ENCODE results near the gene DHRS13.
"Not testable (repeated sequence)": the region's sequence is repeated elsewhere in the genome, so short reads cannot be mapped to it uniquely, and the experiment has no call there.

The DHRS13 gene

DNA sequence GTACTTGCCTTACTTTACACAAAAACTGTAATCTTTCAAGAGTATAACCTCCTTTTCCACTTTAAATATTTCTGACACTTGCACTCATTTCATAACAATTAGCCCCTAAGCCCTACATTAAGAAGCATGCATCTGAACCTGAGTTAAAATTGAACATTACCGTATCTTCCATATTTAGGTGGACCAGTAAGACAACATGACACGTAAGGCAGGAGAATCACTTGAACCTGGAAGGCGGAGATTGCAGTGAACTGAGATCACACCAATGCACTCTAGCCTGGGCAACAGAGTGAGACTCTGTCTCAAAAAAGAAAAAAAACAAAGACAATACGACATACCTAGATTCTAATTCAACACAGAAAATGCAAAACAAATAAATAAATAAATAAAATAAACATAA is 41.5 kb upstream of the DHRS13 start:
- H3K4me3 ChIP-seq (ENCODE audit: low read length): no peak overlapping the region
- no peak for TF ChIP-seq ZNF274 (IDR thresholded peaks at IDR 0.05; ENCODE audit: low read depth, low read length)

DNA sequence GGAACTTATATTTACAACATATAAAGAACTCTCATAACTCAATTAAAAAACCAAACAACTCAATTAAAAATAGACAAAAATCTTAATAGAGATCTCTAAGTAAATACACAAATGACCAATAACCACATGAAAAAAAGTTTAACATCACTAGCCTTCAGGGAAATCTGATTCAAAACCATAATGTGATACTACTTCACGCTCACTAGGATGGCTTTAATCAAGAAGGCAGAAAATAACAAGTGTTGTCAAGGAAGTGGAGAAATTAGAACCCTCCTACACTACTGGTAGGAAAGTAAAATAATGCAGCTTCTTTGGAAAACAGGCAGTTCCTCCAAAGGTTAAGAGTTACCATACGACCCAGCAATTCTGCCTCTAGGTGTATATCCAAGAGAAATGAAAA is 40.0 kb upstream of the DHRS13 start:
- H3K4me3 ChIP-seq (ENCODE audit: low read length): no peak overlapping the region
- TF ChIP-seq ZNF274 (IDR thresholded peaks at IDR 0.05; ENCODE audit: low read depth, low read length): no peak

GRCh38 chr17:28941251-28941650 is 38.4 kb upstream of the DHRS13 start:
- TF ChIP-seq ZNF274 (IDR thresholded peaks at IDR 0.05; ENCODE audit: low read depth, low read length): no peak
- no peak overlapping the region for H3K4me3 ChIP-seq (ENCODE audit: low read length)

DNA sequence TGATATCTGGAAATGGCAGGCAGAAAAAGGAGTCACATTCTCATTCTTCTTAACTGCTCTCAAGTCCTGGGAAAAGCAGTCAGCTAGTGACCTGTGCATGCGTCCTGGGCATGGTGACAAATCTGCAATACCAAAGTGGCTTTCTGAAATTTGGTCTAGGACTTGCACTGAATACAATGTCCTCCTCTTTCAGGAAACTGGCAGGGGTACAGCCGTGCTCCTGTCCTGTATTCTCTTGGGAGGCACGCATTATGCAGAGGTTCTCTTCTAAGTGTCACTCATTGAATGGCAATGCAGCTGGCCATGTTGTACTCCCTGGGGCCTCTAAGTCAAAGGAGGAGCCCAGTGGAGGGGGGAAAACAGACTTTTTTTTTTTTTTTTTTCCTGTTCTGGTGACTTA is 37.8 kb upstream of the DHRS13 start:
- H3K4me3 ChIP-seq (ENCODE audit: low read length): no peak overlapping the region
- no peak for TF ChIP-seq ZNF274 (IDR thresholded peaks at IDR 0.05; ENCODE audit: low read depth, low read length)

GRCh38 chr17:28940142-28940541 is 37.3 kb upstream of the DHRS13 start:
- H3K4me3 ChIP-seq (ENCODE audit: low read length): no peak overlapping the region
- no peak for TF ChIP-seq ZNF274 (IDR thresholded peaks at IDR 0.05; ENCODE audit: low read depth, low read length)

- no peak overlapping the region for H3K4me3 ChIP-seq (ENCODE audit: low read length)
- no peak for TF ChIP-seq ZNF274 (IDR thresholded peaks at IDR 0.05; ENCODE audit: low read depth, low read length)
Measured at GRCh38 chr17:28938552-28938951, 35.7 kb upstream of the DHRS13 start.

- no peak overlapping the region for H3K4me3 ChIP-seq (ENCODE audit: low read length)
- no peak for TF ChIP-seq ZNF274 (IDR thresholded peaks at IDR 0.05; ENCODE audit: low read depth, low read length)
Measured at GRCh38 chr17:28937044-28937729, 34.3 kb upstream of the DHRS13 start.

DNA sequence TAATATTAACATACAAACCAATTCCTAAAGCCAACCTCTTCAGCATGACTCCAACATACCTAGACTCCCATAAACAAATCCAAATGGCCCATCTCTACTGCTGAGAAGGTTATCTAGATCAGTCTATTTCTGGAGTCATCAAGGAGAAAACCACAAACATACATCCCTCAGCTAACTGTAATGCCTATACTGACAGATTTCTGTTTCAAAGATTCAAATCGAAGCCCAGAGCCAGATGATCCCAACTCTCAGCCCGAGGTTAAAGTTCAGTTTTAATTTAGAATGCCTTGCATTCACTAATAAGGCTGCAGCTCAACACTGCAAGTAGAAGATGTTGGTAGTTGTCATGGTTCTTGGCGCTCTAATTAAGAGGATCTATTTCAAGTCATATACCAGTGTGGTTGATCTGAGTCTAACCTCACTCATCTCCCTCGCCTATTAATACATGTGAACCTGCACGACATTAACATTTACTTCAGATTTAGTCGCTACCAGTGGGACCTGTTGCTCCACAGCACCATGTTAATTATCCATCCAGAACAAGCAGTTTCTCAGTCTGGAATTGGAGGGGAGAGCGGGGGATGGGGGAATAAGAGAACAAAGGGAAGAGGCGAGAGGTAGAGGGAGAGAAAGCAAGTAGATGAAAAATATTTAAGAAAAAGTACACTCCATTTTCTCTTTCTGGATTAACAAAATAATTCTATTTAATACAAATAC is 33.0 kb upstream of the DHRS13 start:
- no peak overlapping the region for H3K4me3 ChIP-seq (ENCODE audit: low read length)
- TF ChIP-seq ZNF274 (IDR thresholded peaks at IDR 0.05; ENCODE audit: low read depth, low read length): no peak

- H3K4me3 ChIP-seq (ENCODE audit: low read length): not testable (repeated sequence)
Measured at GRCh38 chr17:28934508-28934907, 31.6 kb upstream of the DHRS13 start.

- TF ChIP-seq ZNF274 (IDR thresholded peaks at IDR 0.05; ENCODE audit: low read depth, low read length): no peak
- no peak overlapping the region for H3K4me3 ChIP-seq (ENCODE audit: low read length)
Measured at GRCh38 chr17:28929787-28930186, 26.9 kb upstream of the DHRS13 start.

DNA sequence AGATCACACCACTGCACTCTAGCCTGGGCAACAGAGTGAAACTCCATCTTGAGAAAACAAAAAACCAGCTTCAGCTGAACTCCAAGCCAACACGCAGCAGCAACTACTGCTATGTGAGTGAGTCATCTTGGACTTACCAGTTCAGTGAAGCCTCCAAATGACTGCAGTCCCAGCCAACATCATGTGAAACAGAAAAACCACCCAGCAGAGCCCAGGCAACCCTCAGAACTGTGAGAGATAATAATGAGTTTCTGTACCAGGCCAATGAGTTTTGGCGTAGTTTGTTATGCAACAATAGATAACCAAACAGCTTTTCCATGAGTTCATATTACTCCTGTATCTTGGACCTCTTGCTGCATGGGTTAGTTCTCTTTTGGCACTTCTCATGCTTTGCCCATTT is 25.2 kb upstream of the DHRS13 start:
- TF ChIP-seq ZNF274 (IDR thresholded peaks at IDR 0.05; ENCODE audit: low read depth, low read length): no peak
- H3K4me3 ChIP-seq (ENCODE audit: low read length): no peak overlapping the region

DNA sequence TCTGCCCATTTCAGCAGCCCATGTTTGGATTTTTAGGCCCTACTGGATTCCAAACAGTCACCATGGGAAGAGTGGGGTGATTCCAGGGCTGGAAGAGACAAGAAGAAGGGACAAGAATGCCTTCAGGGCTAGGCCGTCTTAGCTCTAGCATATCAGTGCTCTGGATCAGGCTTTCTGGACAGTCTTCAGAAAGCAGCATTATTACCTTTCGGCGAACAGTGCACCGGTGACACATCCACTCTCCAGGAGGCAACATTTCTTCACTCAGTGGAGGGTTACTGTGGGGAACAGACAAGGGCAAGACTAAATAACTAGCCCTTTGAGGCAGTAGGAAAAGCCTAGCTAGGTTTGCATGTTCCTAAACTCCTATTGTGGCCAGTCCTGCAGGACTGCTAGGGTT is 23.9 kb upstream of the DHRS13 start:
- no peak overlapping the region for H3K4me3 ChIP-seq (ENCODE audit: low read length)
- no peak for TF ChIP-seq ZNF274 (IDR thresholded peaks at IDR 0.05; ENCODE audit: low read depth, low read length)

DNA sequence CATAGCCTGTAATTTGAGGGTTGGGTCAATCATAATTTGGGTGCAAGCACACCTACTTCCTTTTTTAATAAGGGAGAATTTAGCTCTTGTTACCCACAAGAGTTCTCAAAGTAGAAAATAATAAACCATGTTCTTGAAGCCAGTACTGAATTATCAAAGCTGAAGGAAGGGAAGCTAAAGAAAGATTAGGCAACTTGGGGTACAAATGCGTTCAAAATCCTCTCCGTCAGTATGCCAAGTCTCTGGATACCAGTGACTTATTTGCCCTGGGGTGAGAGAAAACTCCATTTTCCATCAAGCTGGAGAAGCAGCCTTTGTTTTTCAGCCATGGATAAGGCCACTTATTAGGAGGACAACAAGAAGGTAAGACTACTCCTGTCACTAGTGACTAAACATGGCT is 23.5 kb upstream of the DHRS13 start:
- no peak overlapping the region for H3K4me3 ChIP-seq (ENCODE audit: low read length)
- no peak for TF ChIP-seq ZNF274 (IDR thresholded peaks at IDR 0.05; ENCODE audit: low read depth, low read length)

DNA sequence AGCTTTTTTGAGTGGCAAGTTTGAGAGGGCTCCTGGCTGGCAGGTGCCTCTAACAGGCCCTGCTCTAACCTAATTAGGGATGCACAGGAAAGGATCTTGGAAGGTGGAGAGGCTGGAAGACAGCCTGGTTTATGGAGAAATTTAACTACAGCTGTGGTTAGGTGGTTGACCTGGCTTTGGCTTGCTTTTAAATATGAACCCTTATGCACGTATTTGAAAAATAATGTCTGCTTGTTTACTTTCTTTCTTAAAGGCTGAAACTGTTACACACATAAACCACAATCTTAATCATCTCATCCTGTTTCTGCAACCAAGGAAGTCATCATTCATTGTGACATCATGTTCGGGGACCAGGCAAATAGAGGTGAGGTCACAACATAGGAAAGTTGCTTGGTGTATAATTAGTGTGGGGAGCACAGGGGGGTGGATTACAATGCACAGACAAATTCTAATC is 23.1 kb upstream of the DHRS13 start:
- TF ChIP-seq ZNF274 (IDR thresholded peaks at IDR 0.05; ENCODE audit: low read depth, low read length): no peak
- H3K4me3 ChIP-seq (ENCODE audit: low read length): no peak overlapping the region

DNA sequence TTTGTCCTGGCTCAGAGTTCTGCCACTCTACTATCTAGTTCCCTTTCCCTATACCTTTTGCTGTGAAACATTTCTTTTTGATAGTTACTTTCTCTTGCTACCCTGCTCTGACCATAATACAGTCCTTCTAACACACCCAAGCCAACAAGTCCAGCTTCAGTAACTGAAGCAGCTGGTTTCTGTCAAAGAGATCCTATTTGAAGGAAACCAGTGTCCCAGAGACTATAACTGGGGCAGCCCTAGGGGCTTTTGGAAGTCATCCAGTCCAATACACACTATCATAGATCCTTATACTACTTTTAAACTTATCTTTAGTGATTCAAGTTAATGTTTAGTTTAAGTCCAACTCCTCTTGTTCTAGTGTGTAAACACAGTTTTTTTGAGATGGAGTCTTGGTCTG is 17.3 kb upstream of the DHRS13 start:
- TF ChIP-seq ZNF274 (IDR thresholded peaks at IDR 0.05; ENCODE audit: low read depth, low read length): no peak
- no peak overlapping the region for H3K4me3 ChIP-seq (ENCODE audit: low read length)

DNA sequence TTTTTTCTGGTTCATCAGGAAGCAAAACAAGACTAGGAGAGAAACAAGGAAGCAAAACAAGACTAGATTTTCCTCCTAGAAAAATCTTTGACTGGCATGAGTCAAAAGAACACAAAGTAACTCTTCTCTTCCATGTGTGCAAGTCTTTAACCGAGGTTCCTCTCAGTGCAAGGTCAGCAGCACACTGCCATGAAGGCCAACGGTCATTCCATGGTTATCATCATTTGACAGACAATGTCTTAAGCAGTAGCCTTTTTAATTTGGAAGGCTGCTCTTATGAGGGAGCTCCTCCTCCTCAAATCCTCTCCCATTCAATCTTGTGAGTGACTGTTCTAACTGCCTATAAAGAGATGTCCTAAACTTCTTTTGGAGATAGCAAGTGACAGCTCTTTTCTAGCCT is 15.4 kb upstream of the DHRS13 start:
- no peak overlapping the region for H3K4me3 ChIP-seq (ENCODE audit: low read length)
- TF ChIP-seq ZNF274 (IDR thresholded peaks at IDR 0.05; ENCODE audit: low read depth, low read length): no peak
